K562 (cell line): ENCODE results near the gene KCNK3. TPM values are rescaled to one million over a fixed set of nuclear protein-coding genes. Genes with fewer than 3 reads are reported as not detected.

Experiments
- CBFA2T2 ChIP-seq: fragments of 450-650 bp; conservative IDR thresholded peaks from 2 replicates; pipeline ENCODE4 v1.6.1; 2017; ENCODE audit warnings: mild to moderate bottlenecking
- CEBPB ChIP-seq: fragments of 450-650 bp; IDR thresholded peaks from 2 replicates; pipeline ENCODE4 v1.6.1; 2016; ENCODE audit warnings: missing genetic modification characterization, missing compliant biosample characterization
- CHD2 ChIP-seq: IDR thresholded peaks from 2 replicates; pipeline ENCODE4 v1.6.1; 2011; ENCODE audit warnings: low read depth, low read length
- KAT2B ChIP-seq: IDR thresholded peaks from one replicate; pipeline ENCODE4 v1.6.1; 2012; ENCODE audit warnings: low read depth, mild to moderate bottlenecking, control low read depth, inconsistent platforms, low read length, moderate library complexity
- KDM4B ChIP-seq, 2 experiments: fragments of 450-650 bp in 1 of 2; sonication (generic) in 1 of 2; IDR thresholded peaks; 2 replicates each; pipeline ENCODE4 v1.6.1; 2016 to 2017; ENCODE audit warnings: borderline replicate concordance in 2 of 2, antibody characterized with exemption in 1 of 2, low read depth in 1 of 2, mild to moderate bottlenecking in 1 of 2
- OTX1 ChIP-seq: fragments of 450-650 bp; formaldehyde crosslinking; IDR thresholded peaks from 2 replicates; pipeline ENCODE4 v1.4.0; 2022; ENCODE audit warnings: mild to moderate bottlenecking
- RAD21 ChIP-seq, 2 experiments: fragments of 250-450 bp in 1 of 2; fragments of 450-650 bp in 1 of 2; sonication (Bioruptor Pico) in 1 of 2; formaldehyde crosslinking in 1 of 2; IDR thresholded peaks in 1 of 2; conservative IDR thresholded peaks in 1 of 2; 2 replicates each; pipeline versions ENCODE4 v1.4.0 to v1.8.0; 2020 to 2022; ENCODE audit warnings: mild to moderate bottlenecking in 2 of 2, moderate library complexity in 1 of 2
- RBM14 ChIP-seq: fragments of 200-400 bp; formaldehyde crosslinking; IDR thresholded peaks from 2 replicates; pipeline ENCODE4 v1.6.1; 2018; ENCODE audit warnings: low read depth, mild to moderate bottlenecking, low read length, moderate library complexity, borderline replicate concordance; ENCODE audit not compliant: insufficient read depth
- RBM39 ChIP-seq: fragments of 200-400 bp; formaldehyde crosslinking; optimal IDR thresholded peaks from 2 replicates; pipeline ENCODE3; 2018; ENCODE audit warnings: low read depth, low read length
- SAP30 ChIP-seq: fragments of 200-600 bp; sonication (generic); IDR thresholded peaks from 2 replicates; pipeline ENCODE4 v1.6.1; 2012; ENCODE audit warnings: borderline replicate concordance, low read depth, mild to moderate bottlenecking, moderate library complexity, low read length, control low read depth, inconsistent platforms; ENCODE audit not compliant: insufficient read depth, poor library complexity, severe bottlenecking
- SP1 ChIP-seq: sonication (generic); formaldehyde crosslinking; IDR thresholded peaks from 2 replicates; pipeline ENCODE4 v1.8.1; 2022; ENCODE audit warnings: mild to moderate bottlenecking, missing genetic modification reagents
- polyA plus RNA-seq, 8 experiments: library from polyadenylated mRNA; depleted of rRNA in 4 of 8; stranded (reverse) in 5 of 8; unstranded in 3 of 8; fragments of >200 nt; fragmentation: Nextera tagmentation in 2 of 8; fragmentation: Illumina TruSeq in 1 of 8; extraction: Ambion mirVana in 2 of 8; extraction: Trizol in 1 of 8; gene quantifications; 2 replicates each; pipeline versions ENCODE4 v1.2.1 to v1.2.3, GENCODE V29; 2011 to 2014; ENCODE audit warnings: inconsistent platforms in 1 of 8, missing spikeins in 1 of 8
- total RNA-seq, 7 experiments: library from RNA; depleted of rRNA in 6 of 7; stranded (reverse); fragments of >200 nt in 6 of 7; fragmentation: Illumina TruSeq in 2 of 7; extraction: Trizol in 2 of 7; gene quantifications; 2 replicates each; pipeline versions ENCODE4 v1.2.1 to v1.2.3, GENCODE V29; 2011 to 2021; ENCODE audit warnings: low replicate concordance in 1 of 7
- TF ChIP-seq, protein P1 (sequence below), 2 experiments: IDR thresholded peaks in 1 of 2; conservative IDR thresholded peaks in 1 of 2; 2 replicates each; pipeline ENCODE4 v1.6.1; 2016; ENCODE audit warnings: low read depth in 2 of 2, mild to moderate bottlenecking in 1 of 2, missing compliant biosample characterization in 1 of 2, missing genetic modification characterization in 1 of 2, moderate library complexity in 1 of 2
- TF ChIP-seq, protein P2 (sequence below): sonication (generic); formaldehyde crosslinking; IDR thresholded peaks from 2 replicates; pipeline ENCODE4 v1.8.0; 2022; ENCODE audit warnings: mild to moderate bottlenecking, missing genetic modification reagents
- TF ChIP-seq, protein P3 (sequence below), 2 experiments: fragments of 450-650 bp; formaldehyde crosslinking in 1 of 2; IDR thresholded peaks; 2 replicates each; pipeline versions ENCODE4 v1.4.0 to v1.6.1; 2014 to 2020; ENCODE audit warnings: mild to moderate bottlenecking in 2 of 2, borderline replicate concordance in 1 of 2, low read depth in 1 of 2

Gene KCNK3
- total and polyA plus RNA-seq, 9 of the 15 experiments (the other 6 are each of a cell fraction or from before 2014, with no cell fraction given), result 0.01 to 0.20 (median 0.07) TPM; not detected in 5

DNA sequence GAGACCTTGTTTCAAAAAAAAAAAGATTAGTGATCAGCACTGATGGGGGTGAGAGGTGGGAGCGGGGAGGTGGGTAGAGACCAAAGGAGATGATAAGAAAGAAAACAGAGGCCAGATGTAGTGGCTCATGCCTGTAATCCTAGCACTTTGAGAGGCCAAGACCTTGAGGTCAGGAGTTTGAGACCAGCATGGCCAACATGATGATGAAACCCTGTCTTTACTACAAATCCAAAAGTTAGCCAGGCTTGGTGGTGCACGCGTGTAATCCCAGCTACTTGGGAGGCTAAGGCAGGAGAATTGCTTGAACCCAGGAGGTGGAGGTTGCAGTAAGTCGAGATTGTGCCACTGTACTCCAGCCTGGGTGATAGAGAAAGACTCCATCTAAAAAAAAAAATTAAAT lies 62.0 kb downstream of the KCNK3 start (continued):
- TF ChIP-seq, protein P1, sequence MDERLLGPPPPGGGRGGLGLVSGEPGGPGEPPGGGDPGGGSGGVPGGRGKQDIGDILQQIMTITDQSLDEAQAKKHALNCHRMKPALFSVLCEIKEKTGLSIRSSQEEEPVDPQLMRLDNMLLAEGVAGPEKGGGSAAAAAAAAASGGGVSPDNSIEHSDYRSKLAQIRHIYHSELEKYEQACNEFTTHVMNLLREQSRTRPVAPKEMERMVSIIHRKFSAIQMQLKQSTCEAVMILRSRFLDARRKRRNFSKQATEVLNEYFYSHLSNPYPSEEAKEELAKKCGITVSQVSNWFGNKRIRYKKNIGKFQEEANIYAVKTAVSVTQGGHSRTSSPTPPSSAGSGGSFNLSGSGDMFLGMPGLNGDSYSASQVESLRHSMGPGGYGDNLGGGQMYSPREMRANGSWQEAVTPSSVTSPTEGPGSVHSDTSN (CRISPR knock-in tag; IDR thresholded peaks at IDR 0.05; ENCODE audit: low read depth), result no peak
- TF ChIP-seq, protein P1 (tag; conservative IDR thresholded peaks at IDR 0.05; ENCODE audit: low read depth), result no peak
- TF ChIP-seq, protein P2, sequence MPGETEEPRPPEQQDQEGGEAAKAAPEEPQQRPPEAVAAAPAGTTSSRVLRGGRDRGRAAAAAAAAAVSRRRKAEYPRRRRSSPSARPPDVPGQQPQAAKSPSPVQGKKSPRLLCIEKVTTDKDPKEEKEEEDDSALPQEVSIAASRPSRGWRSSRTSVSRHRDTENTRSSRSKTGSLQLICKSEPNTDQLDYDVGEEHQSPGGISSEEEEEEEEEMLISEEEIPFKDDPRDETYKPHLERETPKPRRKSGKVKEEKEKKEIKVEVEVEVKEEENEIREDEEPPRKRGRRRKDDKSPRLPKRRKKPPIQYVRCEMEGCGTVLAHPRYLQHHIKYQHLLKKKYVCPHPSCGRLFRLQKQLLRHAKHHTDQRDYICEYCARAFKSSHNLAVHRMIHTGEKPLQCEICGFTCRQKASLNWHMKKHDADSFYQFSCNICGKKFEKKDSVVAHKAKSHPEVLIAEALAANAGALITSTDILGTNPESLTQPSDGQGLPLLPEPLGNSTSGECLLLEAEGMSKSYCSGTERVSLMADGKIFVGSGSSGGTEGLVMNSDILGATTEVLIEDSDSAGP, result no peak
- no peak for TF ChIP-seq OTX1 (CRISPR knock-in tag)
- no peak for TF ChIP-seq CHD2
- no peak for TF ChIP-seq KAT2B
- TF ChIP-seq RBM14, result no peak
- TF ChIP-seq KDM4B (IDR thresholded peaks at IDR 0.05; ENCODE audit: borderline replicate concordance in 2 of 2, low read depth in 1 of 2), result no peak
- TF ChIP-seq SP1, result no peak
- no peak for TF ChIP-seq CEBPB (tag)
- TF ChIP-seq RBM39, result no peak
- TF ChIP-seq RAD21 (CRISPR knock-in tag; conservative IDR thresholded peaks at IDR 0.05 in 1 of 2, IDR thresholded peaks at IDR 0.05 in 1 of 2), result 0 out of 4 replicates have a peak, but pooled peaks of 1 of the 2 experiments have one; percentile 2
- no peak for TF ChIP-seq CBFA2T2
- TF ChIP-seq SAP30, result no peak
- TF ChIP-seq, protein P3, sequence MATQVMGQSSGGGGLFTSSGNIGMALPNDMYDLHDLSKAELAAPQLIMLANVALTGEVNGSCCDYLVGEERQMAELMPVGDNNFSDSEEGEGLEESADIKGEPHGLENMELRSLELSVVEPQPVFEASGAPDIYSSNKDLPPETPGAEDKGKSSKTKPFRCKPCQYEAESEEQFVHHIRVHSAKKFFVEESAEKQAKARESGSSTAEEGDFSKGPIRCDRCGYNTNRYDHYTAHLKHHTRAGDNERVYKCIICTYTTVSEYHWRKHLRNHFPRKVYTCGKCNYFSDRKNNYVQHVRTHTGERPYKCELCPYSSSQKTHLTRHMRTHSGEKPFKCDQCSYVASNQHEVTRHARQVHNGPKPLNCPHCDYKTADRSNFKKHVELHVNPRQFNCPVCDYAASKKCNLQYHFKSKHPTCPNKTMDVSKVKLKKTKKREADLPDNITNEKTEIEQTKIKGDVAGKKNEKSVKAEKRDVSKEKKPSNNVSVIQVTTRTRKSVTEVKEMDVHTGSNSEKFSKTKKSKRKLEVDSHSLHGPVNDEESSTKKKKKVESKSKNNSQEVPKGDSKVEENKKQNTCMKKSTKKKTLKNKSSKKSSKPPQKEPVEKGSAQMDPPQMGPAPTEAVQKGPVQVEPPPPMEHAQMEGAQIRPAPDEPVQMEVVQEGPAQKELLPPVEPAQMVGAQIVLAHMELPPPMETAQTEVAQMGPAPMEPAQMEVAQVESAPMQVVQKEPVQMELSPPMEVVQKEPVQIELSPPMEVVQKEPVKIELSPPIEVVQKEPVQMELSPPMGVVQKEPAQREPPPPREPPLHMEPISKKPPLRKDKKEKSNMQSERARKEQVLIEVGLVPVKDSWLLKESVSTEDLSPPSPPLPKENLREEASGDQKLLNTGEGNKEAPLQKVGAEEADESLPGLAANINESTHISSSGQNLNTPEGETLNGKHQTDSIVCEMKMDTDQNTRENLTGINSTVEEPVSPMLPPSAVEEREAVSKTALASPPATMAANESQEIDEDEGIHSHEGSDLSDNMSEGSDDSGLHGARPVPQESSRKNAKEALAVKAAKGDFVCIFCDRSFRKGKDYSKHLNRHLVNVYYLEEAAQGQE (IDR thresholded peaks at IDR 0.05; ENCODE audit: borderline replicate concordance), result no peak
- TF ChIP-seq, protein P3 (CRISPR knock-in tag; IDR thresholded peaks at IDR 0.05; ENCODE audit: low read depth), result no peak
